ENCODE data around the gene MBD3L3. TPM values are rescaled to one million over a fixed set of nuclear protein-coding genes. Genes with fewer than 3 reads are reported as not detected.

Gene MBD3L3
- total RNA-seq, 2 experiments from 2014 or later = not detected

Other genes with a start within 250 kb of the MBD3L3 start
- gene ADGRE1, start 171.1 kb downstream of the MBD3L3 start, total RNA-seq = 1 to 10 TPM; 1.2 to 1.5 TPM
- gene MBD3L2B, start 37.2 kb downstream of the MBD3L3 start, total RNA-seq = not detected
- gene MBD3L5, start 28.1 kb downstream of the MBD3L3 start, total RNA-seq = not detected
- not detected for gene MBD3L4, start 18.5 kb downstream of the MBD3L3 start, total RNA-seq
- gene MBD3L2, start 9.4 kb downstream of the MBD3L3 start, total RNA-seq = not detected
- gene ZNF557, start 11.0 kb upstream of the MBD3L3 start, total RNA-seq = 10 to 100 TPM; 19.3 to 20.7 TPM
- 1 to 10 TPM; 2.0 to 2.5 TPM for gene INSR, start 235.7 kb upstream of the MBD3L3 start, total RNA-seq